Measurements from ENCODE around the gene PIP5KL1.
A peak's percentile ranks its signal among the peaks of the same experiment; 100 is the strongest.

The PIP5KL1 gene

GRCh38 chr9:127928676-127929624 is 1.6 kb downstream of the PIP5KL1 start:
- no peak for DNase-seq

GRCh38 chr9:127927988-127928675 is 2.4 kb downstream of the PIP5KL1 start:
- no peak for DNase-seq

- peak; percentile 76 to 81 for DNase-seq
Measured at GRCh38 chr9:127927201-127927987, 3.2 kb downstream of the PIP5KL1 start.

- peak in 1 of 2 experiments; percentile 28 for DNase-seq
Measured at GRCh38 chr9:127926906-127927200, 3.7 kb downstream of the PIP5KL1 start.

GRCh38 chr9:127925959-127926905 is 4.3 kb downstream of the PIP5KL1 start:
- DNase-seq = no peak

GRCh38 chr9:127924736-127925444 is 5.7 kb downstream of the PIP5KL1 start:
- no peak for DNase-seq

- no peak for DNase-seq
Measured at GRCh38 chr9:127923771-127924170, 6.8 kb downstream of the PIP5KL1 start.

GRCh38 chr9:127923046-127923445 is 7.5 kb downstream of the PIP5KL1 start:
- DNase-seq = no peak

GRCh38 chr9:127921557-127922120 is 8.9 kb downstream of the PIP5KL1 start:
- DNase-seq = peak; percentile 83 to 88

- DNase-seq = no peak
Measured at GRCh38 chr9:127920794-127921193, 9.8 kb downstream of the PIP5KL1 start.

GRCh38 chr9:127919253-127919815 is 11.2 kb downstream of the PIP5KL1 start:
- DNase-seq = peak; percentile 59 to 74

- peak in 1 of 2 experiments; percentile 38 for DNase-seq
Measured at GRCh38 chr9:127918183-127919107, 12.1 kb downstream of the PIP5KL1 start.

- DNase-seq = no peak
Measured at GRCh38 chr9:127917603-127918002, 13.0 kb downstream of the PIP5KL1 start.

- peak; percentile 97 to 99 for DNase-seq
Measured at GRCh38 chr9:127916720-127917581, 13.6 kb downstream of the PIP5KL1 start, which contains the start of gene ST6GALNAC4. Gene ST6GALNAC4 (minus strand): TSS chr9:127917041. CDS start chr9:127916419, 622 bp downstream.

- no peak for DNase-seq
Measured at GRCh38 chr9:127915801-127916719, 14.5 kb downstream of the PIP5KL1 start.

- no peak for DNase-seq
Measured at GRCh38 chr9:127915325-127915752, 15.2 kb downstream of the PIP5KL1 start.

- no peak for DNase-seq
Measured at GRCh38 chr9:127913682-127914081, 16.9 kb downstream of the PIP5KL1 start.
